Measurements from ENCODE around the gene LARGE1. TPM values are rescaled to one million over a fixed set of nuclear protein-coding genes. Genes with fewer than 3 reads are reported as not detected.

LARGE1 gene
- 10 to 100 TPM; 18.7 to 82.1 (median 39.2) TPM for total RNA-seq

- intact Hi-C loops (cut with DNase I; ENCODE audit: low total_unique reads) = no loop called here
- H3K4me1 ChIP-seq = no peaks in the 10 kb centered on the region
- no peaks in the 10 kb centered on the region for H3K36me3 ChIP-seq
- H3K4me3 ChIP-seq = peak within 1 kb of the TSS; percentile 65 to 93
- peak in 1 of 2 donors; percentile 30 for DNase-seq
- no peak for TF ChIP-seq POLR2A (IDR thresholded peaks at IDR 0.05)
- TF ChIP-seq CTCF (IDR thresholded peaks at IDR 0.05) = no peak
- H3K27me3 ChIP-seq = no peaks in the 10 kb centered on the region
- H3K27ac ChIP-seq = peak within 1 kb of the TSS; percentile 92 to 93
- no peaks in the 10 kb centered on the region for H3K9me3 ChIP-seq
Observed at GRCh38 chr22:33920197-33920540, at the start of gene LARGE1. TSS of gene LARGE1 (minus strand) at chr22:33920476.

DNA sequence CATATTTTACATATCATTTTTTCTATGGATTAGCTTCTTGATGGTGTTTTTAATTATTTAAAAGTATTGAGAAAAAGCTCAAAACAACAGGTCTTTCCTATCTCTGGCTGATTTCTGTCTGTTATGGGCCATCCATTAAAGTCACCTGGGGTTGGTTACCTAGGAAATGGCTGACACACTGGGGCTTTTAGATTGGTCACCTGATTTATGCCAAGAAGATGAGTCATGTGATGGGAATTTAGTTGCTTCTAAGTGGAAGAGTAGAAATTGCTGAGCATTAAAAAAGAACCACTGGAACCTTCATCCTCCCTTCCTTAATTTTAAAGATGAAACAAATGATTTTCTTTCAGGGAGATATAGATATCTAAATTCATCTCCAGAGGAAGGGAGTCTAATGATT lies 48.8 kb upstream of the LARGE1 start:
- Histone ChIP-seq H3K4me1 (no peaks in the 10 kb centered on the region), H3K9me3 (no peaks in the 10 kb centered on the region), H3K27ac (no peak overlapping the region), H3K4me3 (no peak overlapping the region), H3K27me3 (no peaks in the 10 kb centered on the region), H3K36me3 (no peaks in the 10 kb centered on the region)
- TF ChIP-seq POLR2A (IDR thresholded peaks at IDR 0.05) (no peak), CTCF (IDR thresholded peaks at IDR 0.05) (no peak)
- intact Hi-C loops (cut with DNase I; ENCODE audit: low total_unique reads) = no loop called here
- DNase-seq = no peak

DNA sequence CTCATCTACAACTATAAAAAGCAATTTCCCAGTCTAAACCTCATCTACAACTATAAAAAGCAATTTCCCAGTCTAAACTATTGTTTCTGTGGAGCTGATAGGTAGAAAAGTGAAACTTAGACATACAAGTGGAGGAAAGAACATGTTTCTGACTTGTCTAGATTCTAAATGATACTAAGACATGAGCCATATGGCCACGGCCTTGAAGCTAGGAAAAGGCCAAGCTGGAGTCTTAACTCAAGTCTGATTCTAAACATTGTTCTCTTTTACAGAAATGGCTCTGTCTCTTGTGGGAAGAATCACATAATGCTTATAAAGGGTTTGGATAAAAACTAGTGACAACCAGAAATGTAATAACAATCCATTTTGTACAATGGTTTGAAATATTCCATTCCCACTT lies 43.8 kb upstream of the LARGE1 start:
- DNase-seq = no peak
- Histone ChIP-seq H3K36me3 (peaks cover 0 to 3% of the 10 kb centered on the region in 2 donors), H3K4me1 (no peaks in the 10 kb centered on the region), H3K9me3 (no peaks in the 10 kb centered on the region), H3K27ac (no peak overlapping the region), H3K27me3 (no peaks in the 10 kb centered on the region), H3K4me3 (no peak overlapping the region)
- TF ChIP-seq POLR2A (IDR thresholded peaks at IDR 0.05) (no peak), CTCF (IDR thresholded peaks at IDR 0.05) (no peak)
- intact Hi-C loops (cut with DNase I; ENCODE audit: low total_unique reads) = no loop called here

GRCh38 chr22:33962409-33962808 lies 42.1 kb upstream of the LARGE1 start:
- H3K4me3 ChIP-seq = no peak overlapping the region
- no peak overlapping the region for H3K27ac ChIP-seq
- H3K4me1 ChIP-seq = no peaks in the 10 kb centered on the region
- TF ChIP-seq POLR2A (IDR thresholded peaks at IDR 0.05) (no peak), CTCF (IDR thresholded peaks at IDR 0.05) (no peak)
- no peak for DNase-seq
- H3K9me3 ChIP-seq = no peaks in the 10 kb centered on the region
- no peaks in the 10 kb centered on the region for H3K27me3 ChIP-seq
- intact Hi-C loops (cut with DNase I; ENCODE audit: low total_unique reads) = no loop called here
- peaks cover 0 to 3% of the 10 kb centered on the region in 2 donors for H3K36me3 ChIP-seq

DNA sequence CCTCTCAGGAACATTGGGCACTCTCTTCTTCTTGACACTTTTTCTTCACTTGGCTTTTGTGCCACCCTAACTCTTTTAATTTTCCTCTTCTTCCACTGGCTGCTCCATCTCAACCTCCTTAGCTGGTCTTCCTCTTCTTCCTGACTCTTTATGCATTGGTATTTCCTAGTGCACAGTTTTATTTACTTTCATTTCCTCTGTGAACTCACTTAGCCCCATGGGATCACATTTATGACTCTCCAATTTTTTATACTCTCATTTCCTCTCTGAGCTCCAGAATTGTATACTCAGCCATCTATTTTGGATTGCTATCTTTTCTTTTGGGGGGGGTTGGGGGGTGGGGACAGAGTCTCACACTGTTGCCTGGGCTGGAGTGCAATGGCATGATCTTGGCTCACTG lies 38.5 kb upstream of the LARGE1 start:
- Histone ChIP-seq H3K36me3 (peaks cover 0 to 3% of the 10 kb centered on the region in 2 donors), H3K27me3 (no peaks in the 10 kb centered on the region), H3K27ac (no peak overlapping the region), H3K9me3 (no peaks in the 10 kb centered on the region), H3K4me3 (no peak overlapping the region), H3K4me1 (no peaks in the 10 kb centered on the region)
- no peak for DNase-seq
- TF ChIP-seq POLR2A (IDR thresholded peaks at IDR 0.05) = no peak
- no peak for TF ChIP-seq CTCF (IDR thresholded peaks at IDR 0.05)
- intact Hi-C loops (cut with DNase I; ENCODE audit: low total_unique reads) = no loop called here

Data from uterus (tissue), 4 donors.